ENCODE measurements around the gene EIF4G3.
A peak's percentile ranks its signal among the peaks of the same experiment; 100 is the strongest.

Gene EIF4G3

GRCh38 chr1:21104683-21105082, 72.0 kb downstream of the EIF4G3 start:
- Mint-ChIP-seq H3K36me3 (ENCODE audit: low read depth) (peaks cover 34% of the 10 kb centered on the region), H3K4me3 (no peak overlapping the region), H3K27ac (no peak overlapping the region), H3K9me3 (no peaks in the 10 kb centered on the region), H3K27me3 (ENCODE audit: low read depth) (no peaks in the 10 kb centered on the region), H3K4me1 (peaks cover 4% of the 10 kb centered on the region)
- TF ChIP-seq CTCF (IDR thresholded peaks at IDR 0.05; ENCODE audit: unreplicated experiment in 3 of 3): no peak

GRCh38 chr1:21100481-21100921, 76.2 kb downstream of the EIF4G3 start:
- no peaks in the 10 kb centered on the region for H3K9me3 Mint-ChIP-seq
- H3K27ac Mint-ChIP-seq: peak overlapping the region in 2 of 3 experiments; percentile 0 to 41
- no peak overlapping the region for H3K4me3 Mint-ChIP-seq
- H3K4me1 Mint-ChIP-seq: peaks cover 4% of the 10 kb centered on the region
- H3K27me3 Mint-ChIP-seq (ENCODE audit: low read depth): no peaks in the 10 kb centered on the region
- peaks cover 62% of the 10 kb centered on the region for H3K36me3 Mint-ChIP-seq (ENCODE audit: low read depth)
- TF ChIP-seq CTCF (IDR thresholded peaks at IDR 0.05; ENCODE audit: unreplicated experiment in 3 of 3): no peak

DNA sequence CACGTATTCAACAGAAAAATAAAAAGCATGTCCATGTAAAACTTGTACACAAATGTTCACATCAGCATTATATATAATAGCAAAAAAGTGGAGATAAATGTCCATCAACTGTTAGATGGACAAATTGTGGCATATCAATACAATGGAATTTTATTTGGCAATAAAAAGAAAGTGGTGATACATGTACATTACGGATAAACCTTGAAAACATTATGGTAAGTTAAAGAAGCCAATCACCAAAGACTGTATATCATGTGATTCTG, 76.9 kb downstream of the EIF4G3 start:
- Mint-ChIP-seq H3K4me1 (peaks cover 4% of the 10 kb centered on the region), H3K4me3 (no peak overlapping the region), H3K36me3 (ENCODE audit: low read depth) (peaks cover 61% of the 10 kb centered on the region), H3K27ac (no peak overlapping the region), H3K27me3 (ENCODE audit: low read depth) (no peaks in the 10 kb centered on the region), H3K9me3 (peaks cover 3% of the 10 kb centered on the region)
- TF ChIP-seq CTCF (IDR thresholded peaks at IDR 0.05; ENCODE audit: unreplicated experiment in 3 of 3): no peak

DNA sequence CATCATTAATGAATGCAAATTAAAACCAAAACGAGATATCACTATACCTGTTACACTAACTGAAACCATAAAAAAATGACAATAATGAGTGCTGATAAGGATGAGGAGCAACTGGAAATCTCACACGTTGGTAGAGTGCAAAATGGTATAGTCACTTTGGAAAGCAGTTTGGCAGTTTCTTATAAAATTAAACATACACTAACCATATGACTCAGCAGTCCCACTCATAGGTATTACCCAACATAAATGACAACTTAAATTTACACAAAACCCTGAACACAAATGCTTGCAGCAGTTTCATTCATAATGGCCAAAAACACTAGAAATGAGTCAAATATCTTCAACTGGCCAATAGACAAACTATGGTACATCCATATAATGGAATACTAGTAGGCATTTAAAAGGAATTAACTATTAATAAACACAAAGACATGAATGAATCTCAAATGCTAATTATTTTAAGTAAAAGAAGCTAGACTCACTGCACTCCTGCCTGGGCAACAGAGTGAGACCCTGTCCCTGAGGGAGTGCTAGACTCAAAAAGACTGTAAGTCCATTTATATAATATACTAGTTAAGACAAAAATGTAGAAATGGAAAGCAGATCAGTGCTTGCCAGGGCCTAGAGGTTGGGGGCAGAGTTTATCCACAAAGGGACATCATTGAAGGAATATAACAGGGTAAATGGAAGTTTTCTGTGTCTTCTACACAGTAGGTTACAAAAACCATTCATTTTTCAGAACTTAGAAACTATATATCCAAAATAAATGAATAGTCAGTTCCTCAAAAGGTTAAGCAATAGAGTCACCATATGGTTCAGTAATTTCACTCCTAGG, 77.4 kb downstream of the EIF4G3 start:
- Mint-ChIP-seq H3K4me1 (peaks cover 4% of the 10 kb centered on the region), H3K27me3 (ENCODE audit: low read depth) (no peaks in the 10 kb centered on the region), H3K27ac (no peak overlapping the region), H3K36me3 (ENCODE audit: low read depth) (peaks cover 61% of the 10 kb centered on the region), H3K4me3 (no peak overlapping the region), H3K9me3 (peaks cover 4% of the 10 kb centered on the region)
- no peak for TF ChIP-seq CTCF (IDR thresholded peaks at IDR 0.05; ENCODE audit: unreplicated experiment in 3 of 3)

GRCh38 chr1:21098186-21098915, 78.3 kb downstream of the EIF4G3 start:
- TF ChIP-seq CTCF (IDR thresholded peaks at IDR 0.05; ENCODE audit: unreplicated experiment in 3 of 3): no peak

More at GRCh38 chr1:21098186-21098915, 78.3 kb downstream of the EIF4G3 start:
- Mint-ChIP-seq H3K4me1 (no peaks in the 10 kb centered on the region), H3K27me3 (ENCODE audit: low read depth) (no peaks in the 10 kb centered on the region), H3K27ac (no peak overlapping the region), H3K9me3 (peaks cover 4% of the 10 kb centered on the region), H3K4me3 (no peak overlapping the region), H3K36me3 (ENCODE audit: low read depth) (peaks cover 63% of the 10 kb centered on the region)

Data from nephron (organoid).